Activated T-helper 2 cell treated with anti-CD3 and anti-CD28 coated beads, Interferon-gamma antibody, Interleukin-2, Interleukin-4, amounts not matched to agents 10 μg/mL and 5 μg/mL and 100 μg/mL, durations not matched to agents 14 hours and 24 hours and 36 hours (primary cell): ENCODE measurements around the gene PAX8. TPM values are rescaled to one million over a fixed set of nuclear protein-coding genes. Genes with fewer than 3 reads are reported as not detected.

Source experiments
- DNase-seq: peaks from one replicate; pipeline ENCODE4 v3.0.0; 2021; ENCODE audit warnings: low spot score
- H3K27ac Mint-ChIP-seq: one replicate; pipeline ENCODE4 v1.8.0; 2021; ENCODE audit warnings: mixed read lengths
- H3K27me3 Mint-ChIP-seq: one replicate; pipeline ENCODE4 v1.8.0; 2021; ENCODE audit warnings: low read depth, mixed read lengths
- H3K36me3 Mint-ChIP-seq: one replicate; pipeline ENCODE4 v1.8.0; 2021; ENCODE audit warnings: low read depth, mixed read lengths
- H3K4me1 Mint-ChIP-seq: one replicate; pipeline ENCODE4 v1.8.0; 2021; ENCODE audit warnings: low read depth, mixed read lengths
- H3K4me3 Mint-ChIP-seq: one replicate; pipeline ENCODE4 v1.8.0; 2021; ENCODE audit warnings: low read depth, mild to moderate bottlenecking, moderate library complexity, mixed read lengths
- H3K9me3 Mint-ChIP-seq: one replicate; pipeline ENCODE4 v1.8.0; 2021; ENCODE audit warnings: mixed read lengths
- intact Hi-C: fragments of 100-400 bp; cut with micrococcal nuclease; formaldehyde crosslinking; loops from one replicate; pipeline ENCODE4 v1.15.1; 2023
- total RNA-seq: library from RNA; stranded (reverse); gene quantifications from 2 replicates; pipeline ENCODE4 v1.2.3, GENCODE V29; 2022

Gene PAX8
- total RNA-seq, 1 donor from 2014 or later: 0.84 TPM

DNA sequence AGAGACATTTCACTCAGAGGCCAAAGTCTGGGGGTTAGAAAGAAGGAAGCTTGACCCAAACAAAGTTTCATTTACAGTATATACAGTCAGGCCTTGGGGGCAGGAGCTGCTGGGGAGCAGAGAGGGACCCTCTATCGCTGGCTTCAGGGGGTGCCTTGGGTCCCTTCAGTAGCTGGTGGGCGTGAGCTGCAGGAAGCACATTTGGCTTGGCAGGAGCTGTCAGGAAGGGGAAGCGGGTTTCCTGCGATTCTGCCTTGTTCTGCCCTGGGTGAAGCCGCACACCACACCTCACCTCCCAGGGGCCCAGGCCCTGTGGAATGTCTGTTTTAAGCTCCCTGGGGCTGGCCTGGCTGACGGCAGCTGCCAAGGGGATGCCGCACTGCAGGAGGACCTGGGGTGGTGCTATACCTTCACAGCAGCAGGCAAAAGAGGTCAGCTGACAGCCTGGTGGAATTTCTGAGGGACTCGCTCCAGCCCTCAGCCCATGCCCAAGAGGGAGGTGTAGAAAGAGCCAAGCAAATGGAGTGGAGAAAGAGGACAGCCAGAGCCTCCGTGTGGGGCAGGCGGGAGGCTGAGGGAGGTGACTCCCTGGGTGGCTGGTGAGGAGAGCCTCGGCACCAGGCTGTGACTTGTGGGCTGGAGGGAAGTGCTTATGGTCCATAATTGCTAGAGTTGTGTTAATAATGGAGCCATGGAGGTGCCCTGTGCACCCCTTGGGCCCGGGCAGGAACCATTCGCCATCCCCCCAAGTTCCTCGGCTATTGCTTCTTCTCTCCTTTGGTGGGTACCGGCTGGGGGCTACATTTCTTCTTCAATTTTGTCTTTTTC, 61.1 kb downstream of the PAX8 start:
- DNase-seq: no peak
- Mint-ChIP-seq H3K36me3 (no peaks in the 10 kb centered on the region), H3K27me3 (peaks cover 3% of the 10 kb centered on the region), H3K9me3 (no peaks in the 10 kb centered on the region), H3K27ac (no peak overlapping the region), H3K4me3 (no peak overlapping the region), H3K4me1 (peaks cover 7% of the 10 kb centered on the region)
- intact Hi-C loops: no loop called here

- H3K9me3 Mint-ChIP-seq: no peaks in the 10 kb centered on the region
- intact Hi-C loops: no loop called here
- H3K36me3 Mint-ChIP-seq: no peaks in the 10 kb centered on the region
- H3K27me3 Mint-ChIP-seq: peaks cover 3% of the 10 kb centered on the region
- no peak overlapping the region for H3K27ac Mint-ChIP-seq
- no peak overlapping the region for H3K4me3 Mint-ChIP-seq
- H3K4me1 Mint-ChIP-seq: peaks cover 7% of the 10 kb centered on the region
- DNase-seq: no peak
Measured at GRCh38 chr2:113216891-113217454, 61.7 kb downstream of the PAX8 start.

DNA sequence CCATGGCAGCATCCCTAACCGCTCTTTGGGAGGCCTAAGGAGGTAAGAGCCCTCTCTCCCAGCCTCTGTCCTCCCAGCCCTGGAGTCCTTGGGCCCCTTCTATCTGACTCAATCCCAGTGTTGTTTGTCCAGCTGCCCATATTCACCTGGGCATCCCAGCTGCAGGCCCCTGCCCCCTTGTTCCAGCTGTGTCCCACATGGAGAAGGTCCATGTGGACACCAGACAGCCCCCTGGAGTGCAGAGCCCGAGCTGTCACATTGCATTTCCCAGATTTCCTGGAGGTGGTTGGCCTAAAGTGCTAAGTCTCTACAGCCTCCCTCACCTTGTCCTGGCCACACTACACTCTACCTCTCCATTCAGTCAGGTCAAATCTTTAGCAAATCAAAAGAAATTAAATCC, 62.4 kb downstream of the PAX8 start:
- Mint-ChIP-seq H3K9me3 (no peaks in the 10 kb centered on the region), H3K4me3 (no peak overlapping the region), H3K4me1 (peaks cover 7% of the 10 kb centered on the region), H3K36me3 (no peaks in the 10 kb centered on the region), H3K27ac (no peak overlapping the region), H3K27me3 (no peaks in the 10 kb centered on the region)
- DNase-seq: no peak
- intact Hi-C loops: no loop called here

GRCh38 chr2:113215056-113215455, 63.7 kb downstream of the PAX8 start:
- no peak overlapping the region for H3K4me3 Mint-ChIP-seq
- intact Hi-C loops: no loop called here
- H3K4me1 Mint-ChIP-seq: peaks cover 7% of the 10 kb centered on the region
- H3K27ac Mint-ChIP-seq: no peak overlapping the region
- no peak for DNase-seq
- H3K9me3 Mint-ChIP-seq: no peaks in the 10 kb centered on the region
- H3K27me3 Mint-ChIP-seq: no peaks in the 10 kb centered on the region
- no peaks in the 10 kb centered on the region for H3K36me3 Mint-ChIP-seq

GRCh38 chr2:113214141-113214540, 64.6 kb downstream of the PAX8 start:
- no peaks in the 10 kb centered on the region for H3K36me3 Mint-ChIP-seq
- DNase-seq: no peak
- intact Hi-C loops: no loop called here
- H3K4me3 Mint-ChIP-seq: no peak overlapping the region
- no peaks in the 10 kb centered on the region for H3K27me3 Mint-ChIP-seq
- H3K4me1 Mint-ChIP-seq: peaks cover 7% of the 10 kb centered on the region
- no peak overlapping the region for H3K27ac Mint-ChIP-seq
- H3K9me3 Mint-ChIP-seq: no peaks in the 10 kb centered on the region

- DNase-seq: no peak
- Mint-ChIP-seq H3K4me1 (peaks cover 7% of the 10 kb centered on the region), H3K9me3 (no peaks in the 10 kb centered on the region), H3K27me3 (no peaks in the 10 kb centered on the region), H3K36me3 (no peaks in the 10 kb centered on the region), H3K4me3 (no peak overlapping the region), H3K27ac (no peak overlapping the region)
- intact Hi-C loops: no loop called here
Measured at GRCh38 chr2:113213061-113213930, 65.4 kb downstream of the PAX8 start.

DNA sequence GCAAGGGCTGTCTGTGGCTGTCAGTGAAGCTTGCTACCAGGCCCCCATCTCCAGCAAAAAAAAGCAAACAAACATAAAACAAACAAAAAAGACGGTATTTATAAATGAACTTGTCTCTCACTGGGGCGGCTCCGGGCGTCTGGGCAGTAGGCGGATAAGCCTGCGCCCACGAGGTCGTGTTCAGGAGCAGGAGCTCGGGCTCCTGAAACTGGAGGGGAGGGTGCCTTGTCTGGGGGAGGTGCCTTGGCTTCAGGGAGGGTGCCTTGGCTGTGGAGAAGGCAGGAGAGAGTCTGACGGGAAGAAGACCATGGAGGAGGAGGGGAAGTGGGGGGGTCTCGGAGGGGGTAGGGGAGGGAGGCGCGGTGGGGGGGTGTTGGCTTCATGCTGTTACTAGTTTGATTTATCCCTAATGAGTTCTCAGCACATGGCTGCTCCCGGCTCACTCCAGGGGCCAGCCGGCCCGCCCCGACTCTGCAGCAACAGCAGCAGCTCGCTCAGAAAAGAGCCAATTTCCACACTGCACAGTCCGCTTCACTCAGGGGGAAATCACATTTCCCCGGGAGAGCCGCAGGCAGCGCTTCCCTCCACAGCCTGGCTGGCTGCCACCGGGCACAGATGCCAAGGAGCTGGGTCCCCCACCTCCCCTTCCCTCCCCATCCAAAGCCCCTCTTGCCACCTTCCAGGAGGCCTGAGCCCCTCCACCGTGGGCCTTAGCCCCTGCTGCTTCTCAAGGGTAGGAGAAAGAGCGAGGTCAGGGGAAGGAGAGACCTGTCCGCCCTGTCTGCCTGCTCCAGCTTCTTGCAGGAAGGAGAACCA, 66.3 kb downstream of the PAX8 start:
- H3K4me1 Mint-ChIP-seq: peaks cover 5% of the 10 kb centered on the region
- H3K27ac Mint-ChIP-seq: no peak overlapping the region
- intact Hi-C loops: no loop called here

GRCh38 chr2:113211226-113212105, 67.3 kb downstream of the PAX8 start:
- Mint-ChIP-seq H3K27me3 (no peaks in the 10 kb centered on the region), H3K9me3 (no peaks in the 10 kb centered on the region), H3K27ac (no peak overlapping the region), H3K36me3 (no peaks in the 10 kb centered on the region), H3K4me3 (no peak overlapping the region), H3K4me1 (no peaks in the 10 kb centered on the region)
- intact Hi-C loops: no loop called here
- DNase-seq: no peak

More for the DNA sequence above, 66.3 kb downstream of the PAX8 start:
- H3K4me3 Mint-ChIP-seq: no peak overlapping the region
- no peaks in the 10 kb centered on the region for H3K27me3 Mint-ChIP-seq
- no peaks in the 10 kb centered on the region for H3K36me3 Mint-ChIP-seq
- DNase-seq: no peak
- H3K9me3 Mint-ChIP-seq: no peaks in the 10 kb centered on the region

GRCh38 chr2:113209646-113210171, 69.0 kb downstream of the PAX8 start:
- no peak overlapping the region for H3K27ac Mint-ChIP-seq
- H3K4me3 Mint-ChIP-seq: no peak overlapping the region
- H3K4me1 Mint-ChIP-seq: no peaks in the 10 kb centered on the region
- intact Hi-C loops: no loop called here
- no peaks in the 10 kb centered on the region for H3K9me3 Mint-ChIP-seq
- no peaks in the 10 kb centered on the region for H3K36me3 Mint-ChIP-seq
- no peak for DNase-seq
- no peaks in the 10 kb centered on the region for H3K27me3 Mint-ChIP-seq

DNA sequence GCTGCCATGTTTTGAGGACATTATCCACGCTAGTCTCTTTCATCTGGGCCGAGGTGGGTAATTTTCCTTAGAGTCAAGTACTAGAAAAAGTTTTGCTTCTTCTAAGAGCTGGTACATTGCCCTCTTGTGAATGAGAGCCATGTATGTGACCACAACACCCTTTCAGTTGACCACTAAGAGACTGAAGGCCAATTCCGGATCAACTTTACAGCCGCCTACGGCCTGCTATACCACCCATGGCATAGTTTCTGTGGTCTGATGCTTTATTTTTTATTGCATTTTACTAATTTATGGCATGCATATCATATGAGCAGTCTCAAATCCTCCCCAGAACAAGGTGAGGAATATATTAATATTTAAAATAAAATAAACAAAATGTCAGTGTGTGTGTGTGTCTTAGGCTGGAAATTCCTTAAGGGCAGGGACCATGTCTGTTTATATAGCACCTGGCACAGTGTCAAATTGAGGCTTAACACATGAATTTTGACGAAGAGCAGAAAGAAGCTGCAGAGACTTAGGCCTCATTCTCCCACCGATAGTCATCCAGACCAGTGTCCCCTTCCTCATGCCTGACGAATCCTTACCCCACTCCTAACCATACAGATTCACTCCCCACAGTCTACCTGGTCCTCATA, 69.6 kb downstream of the PAX8 start:
- no peak overlapping the region for H3K4me3 Mint-ChIP-seq
- intact Hi-C loops: no loop called here
- H3K27ac Mint-ChIP-seq: no peak overlapping the region
- H3K9me3 Mint-ChIP-seq: no peaks in the 10 kb centered on the region
- H3K4me1 Mint-ChIP-seq: peaks cover 1% of the 10 kb centered on the region
- H3K27me3 Mint-ChIP-seq: no peaks in the 10 kb centered on the region
- DNase-seq: no peak
- peaks cover 4% of the 10 kb centered on the region for H3K36me3 Mint-ChIP-seq

- no peak for DNase-seq
- H3K36me3 Mint-ChIP-seq: peaks cover 11% of the 10 kb centered on the region
- H3K9me3 Mint-ChIP-seq: no peaks in the 10 kb centered on the region
- H3K27ac Mint-ChIP-seq: no peak overlapping the region
- H3K4me1 Mint-ChIP-seq: peaks cover 5% of the 10 kb centered on the region
- H3K27me3 Mint-ChIP-seq: no peaks in the 10 kb centered on the region
- no peak overlapping the region for H3K4me3 Mint-ChIP-seq
- intact Hi-C loops: no loop called here
Measured at GRCh38 chr2:113208396-113208795, 70.3 kb downstream of the PAX8 start.
